Effector memory CD4-positive, alpha-beta T cell (primary cell): Measurements from ENCODE around the gene ACOXL.

Experiments
- DNase-seq, 3 donors: peaks; one replicate each; pipeline ENCODE4 v3.0.0-alpha.2; 2020
- H3K27ac ChIP-seq: 2 replicates; pipeline ENCODE4 v1.7.0; 2013; ENCODE audit warnings: mild to moderate bottlenecking, low read length, moderate library complexity; ENCODE audit not compliant: insufficient read depth, poor library complexity, severe bottlenecking
- H3K27me3 ChIP-seq: replicated peaks from 2 replicates; pipeline ENCODE4 v1.7.0; 2013; ENCODE audit warnings: mild to moderate bottlenecking, low read length; ENCODE audit not compliant: insufficient read depth, control insufficient read depth, poor library complexity, severe bottlenecking
- H3K36me3 ChIP-seq: 2 replicates; pipeline ENCODE4 v1.7.0; 2013; ENCODE audit warnings: mild to moderate bottlenecking, low read length, moderate library complexity; ENCODE audit not compliant: control insufficient read depth, insufficient read depth
- H3K4me1 ChIP-seq: 2 replicates; pipeline ENCODE4 v1.7.0; 2013; ENCODE audit warnings: low read length, mild to moderate bottlenecking; ENCODE audit not compliant: control insufficient read depth, insufficient read depth, poor library complexity, severe bottlenecking
- H3K4me3 ChIP-seq: 2 replicates; pipeline ENCODE4 v1.7.0; 2013; ENCODE audit warnings: low read length, low read depth, mild to moderate bottlenecking; ENCODE audit not compliant: insufficient read depth, poor library complexity, severe bottlenecking
- H3K9me3 ChIP-seq: 2 replicates; pipeline ENCODE4 v1.7.0; 2013; ENCODE audit warnings: mild to moderate bottlenecking, low read length, moderate library complexity; ENCODE audit not compliant: control insufficient read depth

Gene ACOXL

DNA sequence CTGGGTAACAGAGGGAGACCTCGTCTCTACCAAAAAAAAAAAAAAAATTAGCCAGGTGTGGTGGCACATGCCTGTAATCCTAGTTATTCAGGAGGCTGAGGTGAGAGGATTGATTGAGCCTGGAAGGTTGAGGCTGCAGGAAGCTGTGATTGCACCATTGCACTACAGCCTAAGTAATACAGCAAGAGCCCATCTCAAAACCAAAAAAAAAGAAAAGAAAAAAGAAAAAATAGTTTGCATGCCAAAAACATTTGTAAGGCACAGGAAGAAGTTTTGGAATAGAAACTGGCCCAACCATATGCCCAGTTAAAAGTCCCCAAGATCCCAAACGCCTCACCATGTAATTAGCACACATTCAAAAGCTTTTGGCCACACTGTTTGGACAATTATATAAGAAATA is 13.4 kb upstream of the ACOXL start:
- H3K9me3 ChIP-seq, result no peaks in the 10 kb centered on the region
- H3K27me3 ChIP-seq, result no peaks in the 10 kb centered on the region
- DNase-seq, result no peak
- H3K36me3 ChIP-seq, result no peaks in the 10 kb centered on the region
- no peak overlapping the region for H3K4me3 ChIP-seq
- H3K4me1 ChIP-seq, result no peaks in the 10 kb centered on the region
- H3K27ac ChIP-seq, result no peak overlapping the region

- no peaks in the 10 kb centered on the region for H3K27me3 ChIP-seq
- H3K36me3 ChIP-seq, result no peaks in the 10 kb centered on the region
- no peak overlapping the region for H3K27ac ChIP-seq
- no peaks in the 10 kb centered on the region for H3K4me1 ChIP-seq
- no peaks in the 10 kb centered on the region for H3K9me3 ChIP-seq
- no peak for DNase-seq
- H3K4me3 ChIP-seq, result no peak overlapping the region
Measured at GRCh38 chr2:110720547-110720946, 11.8 kb upstream of the ACOXL start.

- no peak overlapping the region for H3K4me3 ChIP-seq
- H3K9me3 ChIP-seq, result no peaks in the 10 kb centered on the region
- no peak overlapping the region for H3K27ac ChIP-seq
- no peaks in the 10 kb centered on the region for H3K27me3 ChIP-seq
- no peaks in the 10 kb centered on the region for H3K36me3 ChIP-seq
- DNase-seq, result no peak
- H3K4me1 ChIP-seq, result no peaks in the 10 kb centered on the region
Measured at GRCh38 chr2:110724820-110725219, 7.6 kb upstream of the ACOXL start.

DNA sequence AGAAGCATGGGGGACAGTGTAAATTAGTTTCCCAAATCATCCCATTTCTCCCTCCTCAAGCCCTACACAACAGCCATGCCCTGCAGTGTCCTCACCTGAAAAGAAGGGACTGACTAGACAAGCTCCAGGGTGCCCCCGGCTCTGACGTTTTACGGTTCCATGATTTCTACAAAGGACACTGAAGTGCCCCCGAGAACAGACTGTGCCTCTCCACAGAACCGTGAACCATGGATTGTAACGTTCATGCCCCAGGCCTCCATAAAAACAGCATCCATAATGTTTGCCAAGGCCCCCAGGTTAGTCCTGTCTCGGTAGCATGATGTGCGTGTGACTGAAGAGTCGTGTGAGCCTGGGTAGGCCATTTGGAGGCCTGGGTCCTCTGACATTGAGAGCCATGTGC is 7.0 kb upstream of the ACOXL start:
- no peaks in the 10 kb centered on the region for H3K36me3 ChIP-seq
- no peak overlapping the region for H3K4me3 ChIP-seq
- no peaks in the 10 kb centered on the region for H3K4me1 ChIP-seq
- no peaks in the 10 kb centered on the region for H3K27me3 ChIP-seq
- H3K27ac ChIP-seq, result no peak overlapping the region
- no peak for DNase-seq
- no peaks in the 10 kb centered on the region for H3K9me3 ChIP-seq

DNA sequence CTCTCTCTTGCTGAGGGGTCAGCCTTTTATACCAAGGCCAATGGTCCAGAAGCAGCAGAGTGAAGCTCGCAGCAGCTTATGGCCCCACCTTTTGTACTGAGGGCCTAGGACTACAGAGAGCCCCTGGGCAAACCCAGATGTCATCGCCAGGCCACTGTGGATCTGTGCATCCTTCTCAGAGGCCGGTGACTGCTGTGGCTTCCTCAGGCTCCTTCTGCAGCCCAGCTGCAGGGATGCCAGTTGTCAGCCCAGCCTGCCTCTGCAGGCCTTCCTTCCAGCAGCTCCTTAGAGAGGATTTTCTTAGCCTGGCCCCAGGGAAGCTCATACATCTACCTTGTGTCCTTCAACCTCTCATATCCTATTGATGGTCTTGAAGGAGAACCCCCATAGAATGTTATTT is 6.5 kb upstream of the ACOXL start:
- no peak for DNase-seq
- Histone ChIP-seq H3K27ac (no peak overlapping the region), H3K27me3 (no peaks in the 10 kb centered on the region)

GRCh38 chr2:110726285-110726684 is 6.1 kb upstream of the ACOXL start:
- no peak overlapping the region for H3K4me3 ChIP-seq
- no peaks in the 10 kb centered on the region for H3K9me3 ChIP-seq
- no peak overlapping the region for H3K27ac ChIP-seq
- H3K4me1 ChIP-seq, result no peaks in the 10 kb centered on the region
- H3K27me3 ChIP-seq, result no peaks in the 10 kb centered on the region
- DNase-seq, result no peak
- no peaks in the 10 kb centered on the region for H3K36me3 ChIP-seq

More for the DNA sequence above, 6.5 kb upstream of the ACOXL start:
- Histone ChIP-seq H3K36me3 (no peaks in the 10 kb centered on the region), H3K4me3 (no peak overlapping the region), H3K4me1 (no peaks in the 10 kb centered on the region), H3K9me3 (no peaks in the 10 kb centered on the region)

GRCh38 chr2:110727923-110728322 is 4.5 kb upstream of the ACOXL start:
- no peak for DNase-seq
- peaks cover 5% of the 10 kb centered on the region for H3K4me1 ChIP-seq
- peaks cover 10% of the 10 kb centered on the region for H3K27me3 ChIP-seq

GRCh38 chr2:110729106-110729505 is 3.3 kb upstream of the ACOXL start:
- peaks cover 17% of the 10 kb centered on the region for H3K27me3 ChIP-seq
- no peak for DNase-seq
- peaks cover 5% of the 10 kb centered on the region for H3K4me1 ChIP-seq
- H3K9me3 ChIP-seq, result no peaks in the 10 kb centered on the region
- H3K27ac ChIP-seq, result no peak overlapping the region
- H3K36me3 ChIP-seq, result no peaks in the 10 kb centered on the region
- no peak overlapping the region for H3K4me3 ChIP-seq

More at GRCh38 chr2:110727923-110728322, 4.5 kb upstream of the ACOXL start:
- H3K36me3 ChIP-seq, result no peaks in the 10 kb centered on the region
- no peak overlapping the region for H3K4me3 ChIP-seq
- H3K27ac ChIP-seq, result no peak overlapping the region
- no peaks in the 10 kb centered on the region for H3K9me3 ChIP-seq

GRCh38 chr2:110731064-110731463 is 1.3 kb upstream of the ACOXL start:
- no peaks in the 10 kb centered on the region for H3K36me3 ChIP-seq
- H3K27me3 ChIP-seq, result peaks cover 17% of the 10 kb centered on the region
- no peak overlapping the region for H3K4me3 ChIP-seq
- no peaks in the 10 kb centered on the region for H3K9me3 ChIP-seq
- no peak for DNase-seq
- no peak overlapping the region for H3K27ac ChIP-seq
- H3K4me1 ChIP-seq, result peaks cover 5% of the 10 kb centered on the region

- peaks cover 5% of the 10 kb centered on the region for H3K4me1 ChIP-seq
- no peak for DNase-seq
Measured at GRCh38 chr2:110735366-110735765, 3.0 kb downstream of the ACOXL start.

DNA sequence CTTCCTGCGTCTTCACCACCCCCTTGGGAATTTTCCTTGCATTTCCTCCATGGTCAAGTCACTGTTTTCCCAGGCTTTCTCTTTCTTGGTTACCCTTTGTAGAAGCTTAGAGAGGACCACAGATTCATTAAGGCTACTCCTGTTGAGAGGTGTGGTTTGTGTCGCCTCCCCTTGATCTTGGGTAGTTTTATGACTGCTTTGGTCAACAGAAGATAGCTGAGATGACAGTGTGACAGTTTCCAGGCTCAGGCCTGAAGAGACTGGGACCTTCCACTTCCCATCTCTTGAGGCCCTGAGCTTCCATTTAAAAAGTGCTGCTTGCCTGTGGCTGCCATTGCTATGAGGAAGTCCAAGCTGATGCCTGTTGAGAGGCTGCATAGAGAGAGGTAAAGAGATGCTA is 5.4 kb downstream of the ACOXL start:
- H3K4me1 ChIP-seq, result no peaks in the 10 kb centered on the region
- peaks cover 8% of the 10 kb centered on the region for H3K27me3 ChIP-seq
- H3K27ac ChIP-seq, result no peak overlapping the region
- no peak for DNase-seq
- no peaks in the 10 kb centered on the region for H3K9me3 ChIP-seq
- no peak overlapping the region for H3K4me3 ChIP-seq
- H3K36me3 ChIP-seq, result no peaks in the 10 kb centered on the region

More at GRCh38 chr2:110735366-110735765, 3.0 kb downstream of the ACOXL start:
- Histone ChIP-seq H3K36me3 (no peaks in the 10 kb centered on the region), H3K27me3 (peaks cover 17% of the 10 kb centered on the region), H3K9me3 (no peaks in the 10 kb centered on the region), H3K27ac (no peak overlapping the region), H3K4me3 (no peak overlapping the region)
